CD14-positive monocyte (primary cell): Measurements from ENCODE around the gene EVA1C. TPM values are rescaled to one million over a fixed set of nuclear protein-coding genes. Genes with fewer than 3 reads are reported as not detected.

Experiments used
- DNase-seq, 3 donors: peaks; one replicate each; pipeline ENCODE4 v3.0.0-alpha.2; 2011 to 2022
- H2AFZ ChIP-seq: 2 replicates; pipeline ENCODE4 v1.6.0; 2012; ENCODE audit warnings: mild to moderate bottlenecking, low read depth, low read length, inconsistent platforms; ENCODE audit not compliant: insufficient read depth, poor library complexity, severe bottlenecking
- H3K27ac ChIP-seq, 2 donors: 1 replicate in 1 of 2; 2 replicates in 1 of 2; pipeline ENCODE4 v1.5.1; 2012 to 2013; ENCODE audit warnings: low read length in 2 of 2, control low read depth in 1 of 2, inconsistent platforms in 1 of 2, low read depth in 1 of 2, mild to moderate bottlenecking in 1 of 2
- H3K27me3 ChIP-seq, 2 donors: one replicate each; pipeline versions ENCODE4 v1.6.0 to v1.6.1; 2011 to 2013; ENCODE audit warnings: low read length in 2 of 2; ENCODE audit not compliant: control insufficient read depth in 2 of 2, insufficient read depth in 2 of 2
- H3K36me3 ChIP-seq, 2 donors: replicated peaks in 1 of 2; 1 replicate in 1 of 2; 2 replicates in 1 of 2; pipeline versions ENCODE4 v1.5.1 to v1.6.1; 2012 to 2013; ENCODE audit warnings: low read length in 2 of 2, control low read depth in 1 of 2, inconsistent platforms in 1 of 2, mild to moderate bottlenecking in 1 of 2; ENCODE audit not compliant: insufficient read depth in 2 of 2, control insufficient read depth in 1 of 2
- H3K4me1 ChIP-seq, 2 donors: 1 replicate in 1 of 2; 2 replicates in 1 of 2; pipeline versions ENCODE4 v1.5.1 to v1.6.1; 2012 to 2013; ENCODE audit warnings: low read length in 2 of 2, control low read depth in 1 of 2, inconsistent platforms in 1 of 2, mild to moderate bottlenecking in 1 of 2, moderate library complexity in 1 of 2; ENCODE audit not compliant: insufficient read depth in 2 of 2, control insufficient read depth in 1 of 2
- H3K4me2 ChIP-seq: replicated peaks from 2 replicates; pipeline ENCODE3; 2012; ENCODE audit warnings: low read length, moderate library complexity, mild to moderate bottlenecking; ENCODE audit not compliant: poor library complexity, severe bottlenecking; ENCODE audit errors: extremely low read depth
- H3K4me3 ChIP-seq, 3 experiments: fragments of 200-600 bp in 1 of 3; sonication (generic) in 1 of 3; replicated peaks in 1 of 3; 1 replicate in 2 of 3; 2 replicates in 1 of 3; pipeline ENCODE4 v1.5.1; 2011 to 2013; ENCODE audit warnings: low read length in 3 of 3, mild to moderate bottlenecking in 3 of 3, control low read depth in 2 of 3, low read depth in 2 of 3, inconsistent platforms in 1 of 3, moderate library complexity in 1 of 3
- H3K79me2 ChIP-seq: 2 replicates; pipeline ENCODE4 v1.6.0; 2012; ENCODE audit warnings: mild to moderate bottlenecking, control low read depth, inconsistent platforms, low read length, moderate library complexity; ENCODE audit not compliant: insufficient read depth
- H3K9ac ChIP-seq: 2 replicates; pipeline ENCODE4 v1.6.0; 2017; ENCODE audit warnings: low read length, mild to moderate bottlenecking; ENCODE audit not compliant: insufficient read depth, poor library complexity, severe bottlenecking
- H3K9me3 ChIP-seq, 2 donors: replicated peaks in 1 of 2; 1 replicate in 1 of 2; 2 replicates in 1 of 2; pipeline versions ENCODE4 v1.5.1 to v1.6.1; 2012 to 2013; ENCODE audit warnings: low read length in 2 of 2, control low read depth in 1 of 2; ENCODE audit not compliant: control insufficient read depth in 1 of 2, insufficient read depth in 1 of 2
- H4K20me1 ChIP-seq: 2 replicates; pipeline ENCODE4 v1.6.0; 2012; ENCODE audit warnings: mild to moderate bottlenecking, low read length, control low read depth, moderate library complexity; ENCODE audit not compliant: insufficient read depth
- H3K27ac Mint-ChIP-seq, 7 donors: one replicate each; pipeline ENCODE4 v1.8.0; 2020; ENCODE audit warnings: mild to moderate bottlenecking in 7 of 7, mixed read lengths in 7 of 7, moderate library complexity in 6 of 7, inconsistent platforms in 2 of 7
- H3K27me3 Mint-ChIP-seq, 3 donors: one replicate each; pipeline ENCODE4 v1.8.0; 2021 to 2022; ENCODE audit warnings: low read depth in 3 of 3, mild to moderate bottlenecking in 3 of 3, mixed read lengths in 3 of 3, moderate library complexity in 3 of 3, inconsistent platforms in 1 of 3
- H3K36me3 Mint-ChIP-seq, 2 donors: one replicate each; pipeline ENCODE4 v1.8.0; 2020; ENCODE audit warnings: mixed read lengths in 2 of 2, inconsistent platforms in 1 of 2, mild to moderate bottlenecking in 1 of 2
- H3K4me1 Mint-ChIP-seq: one replicate; pipeline ENCODE4 v1.8.0; 2020; ENCODE audit warnings: mild to moderate bottlenecking, mixed read lengths
- H3K4me3 Mint-ChIP-seq, 2 donors: one replicate each; pipeline ENCODE4 v1.8.0; 2020; ENCODE audit warnings: mild to moderate bottlenecking in 2 of 2, mixed read lengths in 2 of 2, moderate library complexity in 1 of 2
- H3K9me3 Mint-ChIP-seq, 7 donors: one replicate each; pipeline ENCODE4 v1.8.0; 2020 to 2022; ENCODE audit warnings: mixed read lengths in 7 of 7, mild to moderate bottlenecking in 6 of 7, moderate library complexity in 6 of 7, inconsistent platforms in 2 of 7
- WGBS: methylation state at CpG from one replicate; pipeline ENCODE4 v1.1.5; 2013; ENCODE audit warnings: missing lambda C conversion rate; ENCODE audit not compliant: insufficient coverage; 5-methylcytosine and 5-hydroxymethylcytosine counted together
- intact Hi-C, 2 donors: fragments of 100-400 bp; cut with micrococcal nuclease; formaldehyde crosslinking; loops; one replicate each; pipeline versions ENCODE4 v1.15.0 to v1.15.1; 2023
- polyA plus RNA-seq, 3 donors: library from polyadenylated mRNA; depleted of rRNA in 1 of 3; unstranded in 2 of 3; stranded (reverse) in 1 of 3; fragments of 300-500 nt in 2 of 3; fragments of >200 nt in 1 of 3; fragmentation: Illumina TruSeq in 2 of 3; gene quantifications; 1 replicate in 2 of 3; 2 replicates in 1 of 3; pipeline ENCODE4 v1.2.3, GENCODE V29; 2012 to 2021
- TF ChIP-seq, protein P1 (sequence below): fragments of 200-600 bp; IDR thresholded peaks from one replicate; pipeline ENCODE4 v1.8.0; 2022; ENCODE audit warnings: antibody characterized with exemption, mild to moderate bottlenecking

Gene EVA1C
- polyA plus RNA-seq, 3 donors: 0.37 to 0.73 (median 0.63) TPM

DNA sequence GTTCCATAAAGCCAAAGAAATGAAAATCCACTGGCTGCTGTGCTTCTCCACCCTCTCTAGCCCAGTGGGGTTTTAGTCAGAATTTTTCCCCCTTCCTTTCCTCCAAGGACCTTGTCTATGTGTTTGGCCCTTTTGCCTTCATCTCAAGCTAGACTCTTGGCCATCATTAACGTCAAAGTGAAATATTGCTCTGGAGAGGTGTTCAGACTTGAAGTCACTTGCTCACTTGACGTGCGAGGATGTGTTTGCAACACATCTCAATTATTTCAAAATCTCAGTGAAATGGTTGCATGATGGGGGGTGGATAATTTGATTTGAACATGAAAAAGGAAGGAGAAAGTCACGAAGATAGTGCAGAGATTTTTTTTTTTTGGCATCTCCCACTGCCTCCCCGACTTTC lies 13.6 kb downstream of the EVA1C start:
- Mint-ChIP-seq H3K4me1 (peaks cover 7% of the 10 kb centered on the region), H3K4me3 (no peak overlapping the region), H3K36me3 (peaks cover 0 to 3% of the 10 kb centered on the region in 2 donors), H3K9me3 (peaks cover 4 to 19% (median 14%) of the 10 kb centered on the region in 7 donors), H3K27me3 (peaks cover 0 to 6% (median 2%) of the 10 kb centered on the region in 3 donors), H3K27ac (no peak overlapping the region)
- Histone ChIP-seq H2AFZ (no peak overlapping the region), H4K20me1 (no peaks in the 10 kb centered on the region), H3K27ac (no peak overlapping the region), H3K79me2 (no peaks in the 10 kb centered on the region), H3K27me3 (no peaks in the 10 kb centered on the region), H3K4me1 (no peaks in the 10 kb centered on the region), H3K36me3 (no peaks in the 10 kb centered on the region), H3K9me3 (no peaks in the 10 kb centered on the region), H3K4me3 (no peak overlapping the region), H3K9ac (no peak overlapping the region), H3K4me2 (no peak overlapping the region)
- intact Hi-C loops: no loop called here
- DNase-seq: no peak
- WGBS: no CpG with 5 or more reads among the region's 5 CpGs
- TF ChIP-seq, protein P1, sequence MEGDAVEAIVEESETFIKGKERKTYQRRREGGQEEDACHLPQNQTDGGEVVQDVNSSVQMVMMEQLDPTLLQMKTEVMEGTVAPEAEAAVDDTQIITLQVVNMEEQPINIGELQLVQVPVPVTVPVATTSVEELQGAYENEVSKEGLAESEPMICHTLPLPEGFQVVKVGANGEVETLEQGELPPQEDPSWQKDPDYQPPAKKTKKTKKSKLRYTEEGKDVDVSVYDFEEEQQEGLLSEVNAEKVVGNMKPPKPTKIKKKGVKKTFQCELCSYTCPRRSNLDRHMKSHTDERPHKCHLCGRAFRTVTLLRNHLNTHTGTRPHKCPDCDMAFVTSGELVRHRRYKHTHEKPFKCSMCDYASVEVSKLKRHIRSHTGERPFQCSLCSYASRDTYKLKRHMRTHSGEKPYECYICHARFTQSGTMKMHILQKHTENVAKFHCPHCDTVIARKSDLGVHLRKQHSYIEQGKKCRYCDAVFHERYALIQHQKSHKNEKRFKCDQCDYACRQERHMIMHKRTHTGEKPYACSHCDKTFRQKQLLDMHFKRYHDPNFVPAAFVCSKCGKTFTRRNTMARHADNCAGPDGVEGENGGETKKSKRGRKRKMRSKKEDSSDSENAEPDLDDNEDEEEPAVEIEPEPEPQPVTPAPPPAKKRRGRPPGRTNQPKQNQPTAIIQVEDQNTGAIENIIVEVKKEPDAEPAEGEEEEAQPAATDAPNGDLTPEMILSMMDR: no peak

DNA sequence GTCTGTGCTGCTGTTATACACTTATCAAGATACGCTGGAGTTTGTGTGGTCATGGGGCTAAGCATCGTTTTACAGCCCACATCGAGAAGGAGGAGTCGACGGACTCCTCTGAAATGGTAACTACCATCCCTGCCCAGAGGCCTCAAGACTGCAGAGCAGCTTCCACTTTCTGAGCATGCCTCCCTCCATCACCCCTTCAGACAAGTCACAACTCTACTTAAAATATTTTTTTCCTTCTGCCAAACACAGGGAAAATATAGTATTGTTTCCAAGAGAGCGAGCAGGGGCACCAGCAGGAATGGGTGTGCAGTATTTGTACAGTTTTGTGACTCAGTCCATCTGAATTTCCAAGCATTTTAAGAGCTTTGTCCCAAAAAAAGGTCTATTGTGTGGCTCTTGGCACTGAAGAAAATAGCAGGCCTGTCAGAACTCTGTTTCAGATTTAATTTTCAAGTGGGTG lies 14.1 kb downstream of the EVA1C start:
- TF ChIP-seq, protein P1: no peak
- H3K4me2 ChIP-seq: no peak overlapping the region
- no peak overlapping the region for H3K9ac ChIP-seq

More for the DNA sequence above, 14.1 kb downstream of the EVA1C start:
- no peaks in the 10 kb centered on the region for H3K79me2 ChIP-seq
- no CpG with 5 or more reads among the region's 6 CpGs for WGBS
- Mint-ChIP-seq H3K27me3 (peaks cover 0 to 6% (median 2%) of the 10 kb centered on the region in 3 donors), H3K9me3 (peaks cover 4 to 20% (median 14%) of the 10 kb centered on the region in 7 donors), H3K36me3 (peaks cover 0 to 3% of the 10 kb centered on the region in 2 donors), H3K4me3 (no peak overlapping the region), H3K4me1 (peaks cover 7% of the 10 kb centered on the region), H3K27ac (no peak overlapping the region)
- H2AFZ ChIP-seq: no peak overlapping the region
- no peaks in the 10 kb centered on the region for H4K20me1 ChIP-seq
- no peak for DNase-seq
- no peaks in the 10 kb centered on the region for H3K4me1 ChIP-seq
- H3K9me3 ChIP-seq: no peaks in the 10 kb centered on the region
- intact Hi-C loops: no loop called here
- no peak overlapping the region for H3K27ac ChIP-seq
- H3K4me3 ChIP-seq: no peak overlapping the region
- no peaks in the 10 kb centered on the region for H3K27me3 ChIP-seq
- H3K36me3 ChIP-seq: no peaks in the 10 kb centered on the region
